ENCODE data around the gene STAMBP.

The STAMBP gene

GRCh38 chr2:73915437-73915993, 86.8 kb downstream of the STAMBP start:
- TF ChIP-seq EZH2phosphoT487 (conservative IDR thresholded peaks at IDR 0.05; ENCODE audit: low read length), result no peak
- TF ChIP-seq CTCF (IDR thresholded peaks at IDR 0.05; ENCODE audit: insufficient read depth, low read length, poor library complexity, severe bottlenecking), result no peak
- Histone ChIP-seq H3K9ac (ENCODE audit: low read length) (no peak overlapping the region), H2AFZ (ENCODE audit: low read depth, low read length, severe bottlenecking) (no peak overlapping the region), H3K27me3 (ENCODE audit: low read length) (no peaks in the 10 kb centered on the region), H3K9me3 (ENCODE audit: insufficient read depth, low read length) (no peaks in the 10 kb centered on the region), H4K20me1 (ENCODE audit: low read depth, low read length) (no peaks in the 10 kb centered on the region), H3F3A (ENCODE audit: insufficient read depth) (no peaks in the 10 kb centered on the region), H3K4me2 (ENCODE audit: low read depth, low read length, poor library complexity, severe bottlenecking) (no peak overlapping the region), H3K79me2 (ENCODE audit: insufficient read depth, low read length) (no peaks in the 10 kb centered on the region), H3K36me3 (ENCODE audit: low read length) (no peaks in the 10 kb centered on the region), H3K27ac (ENCODE audit: low read depth, low read length) (no peak overlapping the region), H3K9me2 (replicated peaks; ENCODE audit: insufficient read depth, low read length) (no peaks in the 10 kb centered on the region), H3K4me3 (ENCODE audit: insufficient read depth, low read length, poor library complexity, severe bottlenecking) (no peak overlapping the region)

- no peaks in the 10 kb centered on the region for H4K20me1 ChIP-seq (ENCODE audit: low read depth, low read length)
- H3K36me3 ChIP-seq (ENCODE audit: low read length), result no peaks in the 10 kb centered on the region
- no peaks in the 10 kb centered on the region for H3F3A ChIP-seq (ENCODE audit: insufficient read depth)
- H3K4me2 ChIP-seq (ENCODE audit: low read depth, low read length, poor library complexity, severe bottlenecking), result no peak overlapping the region
- H3K9me2 ChIP-seq (replicated peaks; ENCODE audit: insufficient read depth, low read length), result no peaks in the 10 kb centered on the region
- no peaks in the 10 kb centered on the region for H3K79me2 ChIP-seq (ENCODE audit: insufficient read depth, low read length)
- TF ChIP-seq EZH2phosphoT487 (conservative IDR thresholded peaks at IDR 0.05; ENCODE audit: low read length) (no peak), CTCF (IDR thresholded peaks at IDR 0.05; ENCODE audit: insufficient read depth, low read length, poor library complexity, severe bottlenecking) (no peak)
- no peak overlapping the region for H2AFZ ChIP-seq (ENCODE audit: low read depth, low read length, severe bottlenecking)
- H3K27me3 ChIP-seq (ENCODE audit: low read length), result no peaks in the 10 kb centered on the region
- H3K27ac ChIP-seq (ENCODE audit: low read depth, low read length), result no peak overlapping the region
- H3K9me3 ChIP-seq (ENCODE audit: insufficient read depth, low read length), result no peaks in the 10 kb centered on the region
- H3K4me3 ChIP-seq (ENCODE audit: insufficient read depth, low read length, poor library complexity, severe bottlenecking), result no peak overlapping the region
- H3K9ac ChIP-seq (ENCODE audit: low read length), result no peak overlapping the region
Measured at GRCh38 chr2:73916666-73917065, 87.9 kb downstream of the STAMBP start.

- TF ChIP-seq CTCF (IDR thresholded peaks at IDR 0.05; ENCODE audit: insufficient read depth, low read length, poor library complexity, severe bottlenecking), result no peak
- TF ChIP-seq EZH2phosphoT487 (conservative IDR thresholded peaks at IDR 0.05; ENCODE audit: low read length), result no peak
- Histone ChIP-seq H3K79me2 (ENCODE audit: insufficient read depth, low read length) (no peaks in the 10 kb centered on the region), H3K9me2 (replicated peaks; ENCODE audit: insufficient read depth, low read length) (no peaks in the 10 kb centered on the region), H2AFZ (ENCODE audit: low read depth, low read length, severe bottlenecking) (no peak overlapping the region), H4K20me1 (ENCODE audit: low read depth, low read length) (no peaks in the 10 kb centered on the region), H3K9me3 (ENCODE audit: insufficient read depth, low read length) (no peaks in the 10 kb centered on the region), H3K27ac (ENCODE audit: low read depth, low read length) (no peak overlapping the region), H3K27me3 (ENCODE audit: low read length) (no peaks in the 10 kb centered on the region), H3K4me3 (ENCODE audit: insufficient read depth, low read length, poor library complexity, severe bottlenecking) (no peak overlapping the region), H3K9ac (ENCODE audit: low read length) (no peak overlapping the region), H3K4me2 (ENCODE audit: low read depth, low read length, poor library complexity, severe bottlenecking) (no peak overlapping the region), H3K36me3 (ENCODE audit: low read length) (no peaks in the 10 kb centered on the region), H3F3A (ENCODE audit: insufficient read depth) (0 out of 2 replicates have a peak, but pooled peaks cover under 1% of the 10 kb centered on the region)
Measured at GRCh38 chr2:73917296-73917695, 88.5 kb downstream of the STAMBP start.

Measured in SU-DHL-6 (cell line).